ENCODE measurements around the gene FRAT2. TPM values are rescaled to one million over a fixed set of nuclear protein-coding genes. Genes with fewer than 3 reads are reported as not detected.

Gene FRAT2
- total and polyA plus RNA-seq, 2 donors (not counting 3 experiments of a cell fraction or from before 2014, with no cell fraction given), result 6.6 to 11.3 TPM

GRCh38 chr10:97329766-97330165 lies 4.8 kb downstream of the FRAT2 start:
- H3K36me3 ChIP-seq (ENCODE audit: control insufficient read depth in 2 of 2, extremely low read depth in 1 of 2, insufficient read depth in 2 of 2, low read length in 2 of 2), result peaks cover 0 to 5% of the 10 kb centered on the region in 2 experiments
- no peak for FAIRE-seq
- no peak overlapping the region for H3K4me3 ChIP-seq (replicated peaks in 1 of 3; ENCODE audit: insufficient read depth in 1 of 3, low read depth in 1 of 3, low read length in 3 of 3)
- no peaks in the 10 kb centered on the region for H4K20me1 ChIP-seq (replicated peaks; ENCODE audit: control insufficient read depth, extremely low read depth, insufficient read depth, low read length)
- H3K9me3 ChIP-seq (replicated peaks; ENCODE audit: control insufficient read depth, insufficient read depth, low read length), result no peaks in the 10 kb centered on the region
- no peak overlapping the region for H2AFZ ChIP-seq (ENCODE audit: low read depth, low read length)
- H3K27ac ChIP-seq (ENCODE audit: insufficient read depth, low read depth, low read length), result no peak overlapping the region
- peaks cover 11% of the 10 kb centered on the region for H3K4me1 ChIP-seq (ENCODE audit: control insufficient read depth, extremely low read depth, insufficient read depth, low read length)
- TF ChIP-seq POLR2A (IDR thresholded peaks at IDR 0.05; ENCODE audit: low read depth, low read length) (no peak), CTCF (IDR thresholded peaks at IDR 0.05; ENCODE audit: extremely low read depth in 1 of 2, insufficient read depth in 1 of 2, low read depth in 1 of 2, low read length in 2 of 2) (no peak), MAX (IDR thresholded peaks at IDR 0.05; ENCODE audit: insufficient read depth, insufficient read length) (no peak), POLR2AphosphoS5 (IDR thresholded peaks at IDR 0.05; ENCODE audit: insufficient read depth, low read depth, low read length) (no peak), JUN (IDR thresholded peaks at IDR 0.05; ENCODE audit: borderline replicate concordance, insufficient read depth, insufficient read length, low read depth) (no peak), GATA2 (IDR thresholded peaks at IDR 0.05; ENCODE audit: insufficient read depth, insufficient read length, low read depth, low read length) (no peak), FOS (IDR thresholded peaks at IDR 0.05; ENCODE audit: borderline replicate concordance, insufficient read depth, low read length) (no peak), MYC (IDR thresholded peaks at IDR 0.05; ENCODE audit: low read depth, low read length) (no peak), EZH2 (IDR thresholded peaks at IDR 0.05; ENCODE audit: borderline replicate concordance, low read depth, low read length, severe bottlenecking) (no peak)
- H3K4me2 ChIP-seq (ENCODE audit: insufficient read depth, low read length), result no peak overlapping the region
- no TSS peak for BruUV-seq (replicated peaks)
- POLR2A ChIA-PET, result no interaction called here
- H3K9ac ChIP-seq (replicated peaks; ENCODE audit: extremely low read depth, insufficient read depth, low read length), result no peak overlapping the region
- DNase-seq (ENCODE audit: low read depth, low spot score), result no peak
- no peaks in the 10 kb centered on the region for H3K9me1 ChIP-seq (replicated peaks; ENCODE audit: control insufficient read depth, extremely low read depth, insufficient read depth, low read length)
- peaks cover 24% of the 10 kb centered on the region for H3K79me2 ChIP-seq (ENCODE audit: control insufficient read depth, insufficient read depth, low read length)
- dilution Hi-C loops (cut with MboI; ENCODE audit: extremely low pct_ligation_motif_present, low sequenced_read_pairs) (no loop called here), intact Hi-C loops (cut with micrococcal nuclease) (loop anchor here (10.0 kb wide), 1 partner anchor 255 kb away; no protein-coding TSS in a partner anchor)
- CTCF ChIA-PET, result interaction anchor here (1.4 kb wide), 1 partner anchor 51 kb away, joined by 6 read pairs; no protein-coding TSS in a partner anchor
- H3K27me3 ChIP-seq (ENCODE audit: control insufficient read depth in 2 of 2, insufficient read depth in 2 of 2, low read length in 2 of 2), result no peaks in the 10 kb centered on the region

All from endothelial cell of umbilical vein (primary cell).